WI38 (cell line): ENCODE results near the gene CMTM3.

ENCODE experiments used
- H3K4me3 ChIP-seq: 2 replicates; pipeline ENCODE4 v1.5.1; 2011; ENCODE audit warnings: low read depth, mild to moderate bottlenecking, control low read depth, low read length
- TF ChIP-seq, protein P1 (sequence below): IDR thresholded peaks from 2 replicates; pipeline ENCODE4 v1.5.1; 2012; ENCODE audit warnings: low read depth, mild to moderate bottlenecking, control low read depth, low read length

The CMTM3 gene, protein sequence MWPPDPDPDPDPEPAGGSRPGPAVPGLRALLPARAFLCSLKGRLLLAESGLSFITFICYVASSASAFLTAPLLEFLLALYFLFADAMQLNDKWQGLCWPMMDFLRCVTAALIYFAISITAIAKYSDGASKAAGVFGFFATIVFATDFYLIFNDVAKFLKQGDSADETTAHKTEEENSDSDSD

DNA sequence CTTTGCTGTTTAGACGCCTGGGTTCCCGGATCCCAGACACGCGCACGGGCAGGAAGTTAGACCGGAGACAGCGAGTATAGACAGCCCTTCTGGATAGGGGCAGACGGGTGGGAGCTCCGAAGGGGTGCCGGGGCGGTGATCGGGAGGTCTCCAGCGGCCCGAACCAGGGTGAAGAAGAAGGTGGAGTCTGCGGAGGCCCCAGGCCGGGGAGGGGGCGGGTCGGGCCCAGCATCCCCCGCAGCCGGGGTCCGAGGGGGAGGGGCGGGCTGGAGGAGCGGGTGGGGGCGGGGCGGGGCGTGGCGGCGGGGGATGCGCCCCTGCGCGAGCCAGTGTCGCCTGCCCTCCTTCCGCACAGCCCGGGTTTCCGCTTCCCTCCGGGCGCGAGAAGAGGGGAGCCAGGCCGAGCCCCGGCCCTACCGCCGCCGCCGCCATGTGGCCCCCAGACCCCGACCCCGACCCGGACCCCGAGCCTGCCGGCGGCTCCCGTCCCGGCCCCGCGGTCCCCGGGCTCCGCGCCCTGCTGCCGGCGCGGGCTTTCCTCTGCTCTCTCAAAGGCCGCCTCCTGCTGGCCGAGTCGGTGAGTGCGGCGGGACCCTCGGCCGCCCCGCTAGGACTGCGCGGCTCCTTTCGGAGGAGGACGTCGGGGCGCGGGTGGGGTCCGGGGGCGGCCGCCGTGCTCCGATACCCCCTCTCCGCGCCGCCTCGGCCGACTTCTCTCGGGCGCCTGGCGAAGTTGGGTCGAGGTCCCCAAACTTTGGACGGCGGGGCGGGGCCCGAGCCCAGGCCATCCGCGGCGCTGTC lies at the start of gene CMTM3:
TSS of gene CMTM3 (plus strand) at position 329 of the 801 bp plus-strand sequence. CDS start at position 431, 102 bp downstream.
- peak within 1 kb of the TSS; percentile 81 for H3K4me3 ChIP-seq
- TF ChIP-seq, protein P1, sequence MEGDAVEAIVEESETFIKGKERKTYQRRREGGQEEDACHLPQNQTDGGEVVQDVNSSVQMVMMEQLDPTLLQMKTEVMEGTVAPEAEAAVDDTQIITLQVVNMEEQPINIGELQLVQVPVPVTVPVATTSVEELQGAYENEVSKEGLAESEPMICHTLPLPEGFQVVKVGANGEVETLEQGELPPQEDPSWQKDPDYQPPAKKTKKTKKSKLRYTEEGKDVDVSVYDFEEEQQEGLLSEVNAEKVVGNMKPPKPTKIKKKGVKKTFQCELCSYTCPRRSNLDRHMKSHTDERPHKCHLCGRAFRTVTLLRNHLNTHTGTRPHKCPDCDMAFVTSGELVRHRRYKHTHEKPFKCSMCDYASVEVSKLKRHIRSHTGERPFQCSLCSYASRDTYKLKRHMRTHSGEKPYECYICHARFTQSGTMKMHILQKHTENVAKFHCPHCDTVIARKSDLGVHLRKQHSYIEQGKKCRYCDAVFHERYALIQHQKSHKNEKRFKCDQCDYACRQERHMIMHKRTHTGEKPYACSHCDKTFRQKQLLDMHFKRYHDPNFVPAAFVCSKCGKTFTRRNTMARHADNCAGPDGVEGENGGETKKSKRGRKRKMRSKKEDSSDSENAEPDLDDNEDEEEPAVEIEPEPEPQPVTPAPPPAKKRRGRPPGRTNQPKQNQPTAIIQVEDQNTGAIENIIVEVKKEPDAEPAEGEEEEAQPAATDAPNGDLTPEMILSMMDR = peak; percentile 31

DNA sequence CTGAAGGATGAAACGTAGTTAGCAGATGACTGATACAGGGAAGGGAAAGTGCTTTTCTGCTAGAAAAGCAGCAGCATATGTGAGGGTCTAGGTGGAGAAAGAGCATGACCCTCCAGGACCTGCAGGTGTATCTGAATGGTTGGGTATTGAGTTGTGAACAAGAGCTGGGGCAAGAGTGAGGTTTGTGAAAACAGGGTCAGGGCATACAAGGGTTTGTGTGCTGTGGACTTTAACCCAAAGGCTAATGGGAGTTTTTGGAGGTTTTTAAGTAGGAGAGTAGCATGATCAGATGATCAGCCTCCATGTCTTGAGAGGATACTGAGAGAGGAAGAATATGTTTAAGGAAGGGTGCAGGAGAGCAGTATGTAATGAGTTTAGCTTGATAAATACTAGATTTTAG lies 44.4 kb upstream of the CMTM3 start:
- H3K4me3 ChIP-seq = no peak overlapping the region
- TF ChIP-seq, protein P1 = no peak

DNA sequence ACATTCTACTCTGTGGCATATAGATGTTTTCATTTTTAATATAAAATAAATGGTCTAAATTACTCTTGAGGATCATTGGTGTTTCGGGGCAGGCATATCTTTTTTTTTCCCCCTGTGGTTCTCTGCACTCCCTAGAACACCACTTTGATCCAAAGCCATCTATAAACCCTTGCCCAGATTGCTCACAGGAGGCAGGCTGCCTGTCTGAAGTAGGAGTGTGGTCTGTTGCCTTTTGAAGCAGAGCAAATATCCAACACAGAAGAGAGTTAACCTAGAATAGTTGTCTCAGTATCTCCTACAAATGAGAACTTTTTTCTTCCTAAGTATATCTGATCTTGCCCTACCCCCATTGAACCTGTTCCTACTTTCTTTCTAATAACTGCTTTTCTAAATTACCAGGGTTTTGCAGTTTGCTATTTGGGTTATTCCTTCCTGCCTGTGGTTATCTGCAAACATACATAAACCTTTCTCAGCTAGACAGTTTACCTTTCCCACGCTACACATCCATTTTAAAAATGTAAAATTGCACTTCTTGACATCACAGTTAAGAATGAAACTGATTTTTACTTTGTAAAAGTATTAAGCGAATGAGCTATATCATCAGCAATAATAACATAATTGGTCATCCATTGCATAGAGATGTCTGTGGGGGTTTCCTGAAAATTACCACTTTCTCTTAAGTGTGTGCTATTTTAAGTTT lies 43.0 kb upstream of the CMTM3 start:
- TF ChIP-seq, protein P1 = no peak
- H3K4me3 ChIP-seq = no peak overlapping the region

DNA sequence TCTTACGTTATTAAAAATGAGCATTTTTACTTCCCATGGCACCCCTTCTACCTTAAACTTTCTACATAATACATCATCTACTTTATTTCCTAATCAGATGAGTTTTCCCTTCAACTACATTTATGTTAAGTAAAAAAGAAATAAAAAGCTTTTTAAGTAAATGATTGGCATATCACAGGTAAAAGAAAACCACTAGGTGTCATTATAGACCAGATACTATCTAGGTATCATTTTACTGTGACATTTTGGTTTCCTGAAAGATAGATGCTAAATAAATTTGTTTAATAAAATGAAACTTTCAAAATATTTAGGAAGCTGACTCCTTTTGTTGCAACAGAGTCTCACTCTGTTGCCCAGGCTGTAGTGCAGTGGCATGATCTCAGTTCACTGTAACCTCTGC lies 42.1 kb upstream of the CMTM3 start:
- H3K4me3 ChIP-seq = no peak overlapping the region
- TF ChIP-seq, protein P1 = no peak

DNA sequence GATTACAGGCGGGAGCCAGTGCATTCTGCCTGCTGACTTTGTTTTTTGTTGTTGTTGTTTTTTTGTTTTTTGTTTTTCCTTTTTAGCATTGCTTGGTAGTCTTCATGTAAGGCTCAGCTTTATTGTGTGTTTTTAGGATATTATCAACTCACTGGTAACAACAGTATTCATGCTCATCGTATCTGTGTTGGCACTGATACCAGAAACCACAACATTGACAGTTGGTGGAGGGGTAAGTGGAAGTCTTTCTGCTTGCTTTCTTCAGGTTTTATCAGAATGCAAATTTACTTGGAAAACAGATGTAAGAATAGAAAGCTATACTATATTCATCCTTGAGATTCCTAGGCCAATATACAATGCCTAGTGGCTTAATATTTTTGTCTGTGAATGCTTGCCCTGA lies 41.5 kb upstream of the CMTM3 start:
- TF ChIP-seq, protein P1 = no peak
- H3K4me3 ChIP-seq = no peak overlapping the region

DNA sequence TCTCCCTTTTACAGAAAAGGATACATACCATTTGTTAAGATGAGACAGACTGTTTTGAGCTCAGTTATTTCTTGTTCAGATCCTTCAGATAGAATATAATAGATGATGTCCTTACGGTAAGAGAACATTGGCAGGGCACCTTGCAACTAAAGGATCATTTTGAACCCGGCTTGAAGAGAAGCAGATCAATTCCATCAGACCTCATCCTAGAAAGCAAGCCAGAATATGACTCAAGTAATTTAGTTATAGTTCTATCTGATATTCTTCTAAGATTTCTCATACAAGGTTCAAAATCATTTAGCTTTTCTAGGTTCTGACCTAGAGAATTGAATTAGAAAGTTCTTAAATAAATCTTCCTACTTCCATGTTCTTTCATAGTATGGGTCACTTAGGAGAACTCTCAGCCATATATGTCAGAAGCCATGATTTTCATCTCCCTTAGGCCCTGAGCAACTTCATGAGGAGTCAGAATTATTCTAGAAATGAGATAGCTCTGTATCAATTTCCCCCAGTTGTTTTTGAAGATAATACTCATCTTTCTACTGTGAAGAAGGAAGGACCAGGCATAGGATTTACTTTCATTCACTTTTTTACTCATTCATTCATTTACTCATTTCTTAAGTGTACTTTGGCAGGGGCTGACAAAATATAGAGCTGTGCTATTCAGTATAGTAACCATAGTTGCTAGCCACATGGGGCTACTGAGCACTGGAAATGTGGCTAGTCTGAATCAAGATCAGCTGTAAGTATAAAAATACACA lies 40.8 kb upstream of the CMTM3 start:
- TF ChIP-seq, protein P1 = no peak
- no peak overlapping the region for H3K4me3 ChIP-seq
